HL-60 (cell line): ENCODE measurements around the gene RNF141.

Source experiments
- CTCF ChIP-seq: IDR thresholded peaks from one replicate; pipeline ENCODE4 v1.5.1; 2011; ENCODE audit warnings: low read length, control low read depth, inconsistent platforms; ENCODE audit not compliant: insufficient read depth
- REST ChIP-seq: IDR thresholded peaks from 2 replicates; pipeline ENCODE4 v1.6.1; 2012; ENCODE audit warnings: low read depth; ENCODE audit not compliant: insufficient replicate concordance

GRCh38 chr11:10587388-10587787, 46.4 kb upstream of the RNF141 start:
- TF ChIP-seq CTCF (no peak), REST (no peak)
